ENCODE data around the gene MAU2. TPM values are rescaled to one million over a fixed set of nuclear protein-coding genes. Genes with fewer than 3 reads are reported as not detected.

MAU2 gene
- total RNA-seq, 4 donors from 2014 or later: 59.5 to 220 (median 77.6) TPM

- WGBS: no CpG with 5 or more reads among the region's 5 CpGs
- H3K4me3 ChIP-seq: no peak overlapping the region
- no peaks in the 10 kb centered on the region for H3K27me3 ChIP-seq
- no peak for DNase-seq (ENCODE audit: low spot score in 2 of 2)
- H3K36me3 ChIP-seq: peaks cover 87% of the 10 kb centered on the region
- TF ChIP-seq POLR2A (IDR thresholded peaks at IDR 0.05): no peak
- no peak for TF ChIP-seq CTCF (IDR thresholded peaks at IDR 0.05)
- TF ChIP-seq POLR2AphosphoS5 (IDR thresholded peaks at IDR 0.05): no peak
- no peak for TF ChIP-seq EP300 (IDR thresholded peaks at IDR 0.05)
- H3K9me3 ChIP-seq: no peaks in the 10 kb centered on the region
- no peaks in the 10 kb centered on the region for H3K4me1 ChIP-seq
- no peak overlapping the region for H3K27ac ChIP-seq
These were observed 33.4 kb downstream of the MAU2 start for GRCh38 chr19:19354007-19354406.

GRCh38 chr19:19354932-19355331 lies 34.3 kb downstream of the MAU2 start:
- Histone ChIP-seq H3K27ac (no peak overlapping the region), H3K9me3 (no peaks in the 10 kb centered on the region), H3K4me1 (no peaks in the 10 kb centered on the region), H3K4me3 (no peak overlapping the region), H3K27me3 (no peaks in the 10 kb centered on the region), H3K36me3 (peaks cover 79% of the 10 kb centered on the region)
- TF ChIP-seq POLR2AphosphoS5 (IDR thresholded peaks at IDR 0.05): no peak
- TF ChIP-seq CTCF (IDR thresholded peaks at IDR 0.05): no peak
- no peak for TF ChIP-seq EP300 (IDR thresholded peaks at IDR 0.05)
- TF ChIP-seq POLR2A (IDR thresholded peaks at IDR 0.05): no peak
- no CpG with 5 or more reads among the region's 11 CpGs for WGBS
- DNase-seq (ENCODE audit: low spot score in 2 of 2): no peak

GRCh38 chr19:19355606-19356139 lies 35.0 kb downstream of the MAU2 start:
- Histone ChIP-seq H3K36me3 (peaks cover 73% of the 10 kb centered on the region), H3K27ac (no peak overlapping the region)
- no peak for TF ChIP-seq EP300 (IDR thresholded peaks at IDR 0.05)
- no peak for TF ChIP-seq CTCF (IDR thresholded peaks at IDR 0.05)
- no peak for TF ChIP-seq POLR2A (IDR thresholded peaks at IDR 0.05)
- TF ChIP-seq POLR2AphosphoS5 (IDR thresholded peaks at IDR 0.05): no peak

GRCh38 chr19:19356500-19356899 lies 35.9 kb downstream of the MAU2 start:
- Histone ChIP-seq H3K27ac (no peak overlapping the region), H3K27me3 (no peaks in the 10 kb centered on the region), H3K9me3 (no peaks in the 10 kb centered on the region), H3K36me3 (peaks cover 64% of the 10 kb centered on the region), H3K4me3 (no peak overlapping the region), H3K4me1 (peaks cover 9% of the 10 kb centered on the region)
- TF ChIP-seq EP300 (IDR thresholded peaks at IDR 0.05): no peak
- TF ChIP-seq CTCF (IDR thresholded peaks at IDR 0.05): no peak
- TF ChIP-seq POLR2A (IDR thresholded peaks at IDR 0.05): no peak
- TF ChIP-seq POLR2AphosphoS5 (IDR thresholded peaks at IDR 0.05): no peak
- 87% methylated on average over 11 of the region's 11 CpGs for WGBS
- no peak for DNase-seq (ENCODE audit: low spot score in 2 of 2)

More at GRCh38 chr19:19355606-19356139, 35.0 kb downstream of the MAU2 start:
- no peaks in the 10 kb centered on the region for H3K9me3 ChIP-seq
- H3K4me3 ChIP-seq: no peak overlapping the region
- 86% methylated on average over 14 of the region's 18 CpGs for WGBS
- DNase-seq (ENCODE audit: low spot score in 2 of 2): no peak
- peaks cover under 1% of the 10 kb centered on the region for H3K4me1 ChIP-seq
- H3K27me3 ChIP-seq: no peaks in the 10 kb centered on the region

- no peak for TF ChIP-seq CTCF (IDR thresholded peaks at IDR 0.05)
- no peak for TF ChIP-seq POLR2A (IDR thresholded peaks at IDR 0.05)
- no peak for TF ChIP-seq POLR2AphosphoS5 (IDR thresholded peaks at IDR 0.05)
- TF ChIP-seq EP300 (IDR thresholded peaks at IDR 0.05): no peak
- H3K27ac ChIP-seq: no peak overlapping the region
- WGBS: 92% methylated on average over 11 of the region's 13 CpGs
- no peaks in the 10 kb centered on the region for H3K9me3 ChIP-seq
- no peaks in the 10 kb centered on the region for H3K27me3 ChIP-seq
- H3K4me1 ChIP-seq: peaks cover 9% of the 10 kb centered on the region
- no peak overlapping the region for H3K4me3 ChIP-seq
- no peak for DNase-seq (ENCODE audit: low spot score in 2 of 2)
- peaks cover 61% of the 10 kb centered on the region for H3K36me3 ChIP-seq
These were observed 36.4 kb downstream of the MAU2 start for GRCh38 chr19:19356901-19357566.
